Naive B cell (primary cell): ENCODE measurements around the gene SPCS2. TPM values are rescaled to one million over a fixed set of nuclear protein-coding genes. Genes with fewer than 3 reads are reported as not detected.

Source experiments
- ATAC-seq, 2 donors: fragments of 150-1000 bp; cut with Tn5 transposase; 2 replicates each; pipeline ENCODE4 v1.10.0; 2021; ENCODE audit warnings: low read depth in 2 of 2, mild to moderate bottlenecking in 2 of 2, moderate library complexity in 2 of 2
- DNase-seq: peaks from one replicate; pipeline ENCODE4 v3.0.0; 2022
- H3K27ac Mint-ChIP-seq, 6 donors: one replicate each; pipeline ENCODE4 v1.8.0; 2020 to 2022; ENCODE audit warnings: mild to moderate bottlenecking in 6 of 6, mixed read lengths in 6 of 6, moderate library complexity in 5 of 6, inconsistent platforms in 2 of 6
- H3K27me3 Mint-ChIP-seq, 3 donors: one replicate each; pipeline ENCODE4 v1.8.0; 2021 to 2022; ENCODE audit warnings: mixed read lengths in 3 of 3, mild to moderate bottlenecking in 1 of 3
- H3K36me3 Mint-ChIP-seq, 2 donors: one replicate each; pipeline ENCODE4 v1.8.0; 2020 to 2022; ENCODE audit warnings: mixed read lengths in 2 of 2, inconsistent platforms in 1 of 2, mild to moderate bottlenecking in 1 of 2
- H3K4me1 Mint-ChIP-seq, 3 donors: one replicate each; pipeline ENCODE4 v1.8.0; 2020 to 2022; ENCODE audit warnings: mixed read lengths in 3 of 3, inconsistent platforms in 1 of 3, mild to moderate bottlenecking in 1 of 3, moderate library complexity in 1 of 3
- H3K4me3 Mint-ChIP-seq, 8 donors: one replicate each; pipeline ENCODE4 v1.8.0; 2020 to 2022; ENCODE audit warnings: mild to moderate bottlenecking in 8 of 8, mixed read lengths in 8 of 8, moderate library complexity in 8 of 8, inconsistent platforms in 2 of 8
- H3K9me3 Mint-ChIP-seq, 7 donors: one replicate each; pipeline ENCODE4 v1.8.0; 2020 to 2022; ENCODE audit warnings: mixed read lengths in 7 of 7, mild to moderate bottlenecking in 5 of 7, inconsistent platforms in 2 of 7, moderate library complexity in 1 of 7
- polyA plus RNA-seq, 6 donors: library from polyadenylated mRNA; unstranded; fragments of 300-500 nt; fragmentation: Illumina TruSeq; gene quantifications; one replicate each; pipeline ENCODE4 v1.2.3, GENCODE V29; 2021; ENCODE audit warnings: low read depth in 6 of 6

SPCS2 gene
- 100 to 1,000 TPM; 198 to 302 (median 265) TPM for polyA plus RNA-seq

- H3K4me1 Mint-ChIP-seq, result peaks cover 45 to 72% (median 66%) of the 10 kb centered on the region in 3 donors
- DNase-seq (peak; percentile 98), ATAC-seq (peak; percentile 91 to 94)
- peak within 1 kb of the TSS; percentile 91 to 100 (median 99) for H3K27ac Mint-ChIP-seq
- H3K27me3 Mint-ChIP-seq, result no peaks in the 10 kb centered on the region
- H3K9me3 Mint-ChIP-seq, result no peaks in the 10 kb centered on the region
- H3K36me3 Mint-ChIP-seq, result peaks cover 0 to 5% of the 10 kb centered on the region in 2 donors
- H3K4me3 Mint-ChIP-seq, result peak within 1 kb of the TSS; percentile 84 to 100 (median 98)
Observed at GRCh38 chr11:74948898-74949752, at the start of gene SPCS2, which contains the start of gene XRRA1. Gene SPCS2 (plus strand): TSS chr11:74949266. CDS start chr11:74949286, 20 bp downstream. Gene XRRA1 (minus strand): TSS chr11:74949091. CDS start chr11:74940878, 8,213 bp downstream.

- H3K9me3 Mint-ChIP-seq, result peaks cover 4 to 47% (median 37%) of the 10 kb centered on the region in 7 donors
- peaks cover 44 to 51% of the 10 kb centered on the region in 2 donors for H3K36me3 Mint-ChIP-seq
- H3K27me3 Mint-ChIP-seq, result no peaks in the 10 kb centered on the region
- H3K27ac Mint-ChIP-seq, result peak overlapping the region in 1 of 6 donors; percentile 38
- no peak for ATAC-seq
- peaks cover 0 to 6% (median 0%) of the 10 kb centered on the region in 3 donors for H3K4me1 Mint-ChIP-seq
- DNase-seq, result no peak
- H3K4me3 Mint-ChIP-seq, result no peak overlapping the region
Observed at GRCh38 chr11:74902342-74902741, 46.7 kb upstream of the SPCS2 start.

GRCh38 chr11:74905326-74905725 is 43.7 kb upstream of the SPCS2 start:
- ATAC-seq (no peak), DNase-seq (no peak)
- peaks cover 21 to 30% (median 28%) of the 10 kb centered on the region in 3 donors for H3K4me1 Mint-ChIP-seq
- H3K36me3 Mint-ChIP-seq, result peaks cover 22 to 43% of the 10 kb centered on the region in 2 donors
- no peak overlapping the region for H3K4me3 Mint-ChIP-seq
- no peaks in the 10 kb centered on the region for H3K27me3 Mint-ChIP-seq
- H3K9me3 Mint-ChIP-seq, result peaks cover 4 to 24% (median 15%) of the 10 kb centered on the region in 7 donors
- peak overlapping the region in 3 of 6 donors; percentile 29 to 86 (median 51) for H3K27ac Mint-ChIP-seq

- peak; percentile 38 to 49 for ATAC-seq
- H3K27ac Mint-ChIP-seq, result peak overlapping the region; percentile 31 to 92 (median 88)
- no peak for DNase-seq
- no peaks in the 10 kb centered on the region for H3K9me3 Mint-ChIP-seq
- no peaks in the 10 kb centered on the region for H3K27me3 Mint-ChIP-seq
- peaks cover 27 to 39% (median 35%) of the 10 kb centered on the region in 3 donors for H3K4me1 Mint-ChIP-seq
- peak overlapping the region in 7 of 8 donors; percentile 24 to 85 (median 62) for H3K4me3 Mint-ChIP-seq
- H3K36me3 Mint-ChIP-seq, result peaks cover 5 to 33% of the 10 kb centered on the region in 2 donors
Observed at GRCh38 chr11:74909385-74909784, 39.7 kb upstream of the SPCS2 start.

GRCh38 chr11:74909812-74910211 is 39.3 kb upstream of the SPCS2 start:
- Mint-ChIP-seq H3K4me1 (peaks cover 27 to 39% (median 31%) of the 10 kb centered on the region in 3 donors), H3K9me3 (no peaks in the 10 kb centered on the region), H3K27ac (peak overlapping the region in 5 of 6 donors; percentile 31 to 92 (median 89)), H3K27me3 (no peaks in the 10 kb centered on the region), H3K4me3 (peak overlapping the region in 6 of 8 donors; percentile 24 to 85 (median 68)), H3K36me3 (peaks cover 5 to 37% of the 10 kb centered on the region in 2 donors)
- DNase-seq (no peak), ATAC-seq (no peak)

- Mint-ChIP-seq H3K36me3 (peaks cover 15 to 19% of the 10 kb centered on the region in 2 donors), H3K27me3 (no peaks in the 10 kb centered on the region), H3K4me3 (no peak overlapping the region), H3K9me3 (no peaks in the 10 kb centered on the region), H3K4me1 (peaks cover 0 to 10% (median 0%) of the 10 kb centered on the region in 3 donors), H3K27ac (peak overlapping the region in 1 of 6 donors; percentile 86)
- no peak for ATAC-seq
- DNase-seq, result no peak
Observed at GRCh38 chr11:74923125-74923524, 25.9 kb upstream of the SPCS2 start.

GRCh38 chr11:74925281-74925680 is 23.8 kb upstream of the SPCS2 start:
- Mint-ChIP-seq H3K36me3 (peaks cover 0 to 5% of the 10 kb centered on the region in 2 donors), H3K27me3 (no peaks in the 10 kb centered on the region), H3K27ac (no peak overlapping the region), H3K4me1 (peaks cover 0 to 4% (median 0%) of the 10 kb centered on the region in 3 donors), H3K4me3 (no peak overlapping the region), H3K9me3 (no peaks in the 10 kb centered on the region)
- no peak for DNase-seq
- ATAC-seq, result no peak

- Mint-ChIP-seq H3K27ac (peak overlapping the region in 1 of 6 donors; percentile 82), H3K36me3 (peaks cover 0 to 5% of the 10 kb centered on the region in 2 donors), H3K27me3 (no peaks in the 10 kb centered on the region), H3K4me1 (peaks cover 0 to 3% (median 0%) of the 10 kb centered on the region in 3 donors), H3K9me3 (no peaks in the 10 kb centered on the region), H3K4me3 (no peak overlapping the region)
- ATAC-seq (no peak), DNase-seq (no peak)
Observed at GRCh38 chr11:74926304-74927030, 22.6 kb upstream of the SPCS2 start.

GRCh38 chr11:74927496-74927895 is 21.6 kb upstream of the SPCS2 start:
- DNase-seq (no peak), ATAC-seq (no peak)
- Mint-ChIP-seq H3K27me3 (no peaks in the 10 kb centered on the region), H3K9me3 (no peaks in the 10 kb centered on the region), H3K36me3 (peaks cover 0 to 9% of the 10 kb centered on the region in 2 donors), H3K4me1 (no peaks in the 10 kb centered on the region), H3K27ac (no peak overlapping the region), H3K4me3 (no peak overlapping the region)

GRCh38 chr11:74929431-74930363 is 19.4 kb upstream of the SPCS2 start:
- H3K27me3 Mint-ChIP-seq, result no peaks in the 10 kb centered on the region
- no peak overlapping the region for H3K4me3 Mint-ChIP-seq
- H3K27ac Mint-ChIP-seq, result no peak overlapping the region
- H3K36me3 Mint-ChIP-seq, result peaks cover 0 to 15% of the 10 kb centered on the region in 2 donors
- ATAC-seq (peak; percentile 87 to 94), DNase-seq (peak; percentile 69)
- no peaks in the 10 kb centered on the region for H3K4me1 Mint-ChIP-seq
- H3K9me3 Mint-ChIP-seq, result no peaks in the 10 kb centered on the region

GRCh38 chr11:74932169-74932568 is 16.9 kb upstream of the SPCS2 start:
- DNase-seq (no peak), ATAC-seq (no peak)
- Mint-ChIP-seq H3K4me1 (peaks cover 0 to 3% (median 0%) of the 10 kb centered on the region in 3 donors), H3K27ac (peak overlapping the region in 1 of 6 donors; percentile 85), H3K36me3 (peaks cover 5 to 21% of the 10 kb centered on the region in 2 donors), H3K4me3 (no peak overlapping the region), H3K9me3 (no peaks in the 10 kb centered on the region), H3K27me3 (no peaks in the 10 kb centered on the region)

GRCh38 chr11:74932797-74933196 is 16.3 kb upstream of the SPCS2 start:
- H3K27ac Mint-ChIP-seq, result no peak overlapping the region
- H3K4me1 Mint-ChIP-seq, result peaks cover 0 to 3% (median 0%) of the 10 kb centered on the region in 3 donors
- H3K9me3 Mint-ChIP-seq, result no peaks in the 10 kb centered on the region
- no peak overlapping the region for H3K4me3 Mint-ChIP-seq
- peaks cover 5 to 21% of the 10 kb centered on the region in 2 donors for H3K36me3 Mint-ChIP-seq
- no peaks in the 10 kb centered on the region for H3K27me3 Mint-ChIP-seq
- ATAC-seq (no peak), DNase-seq (no peak)
